Progenitor cell of endocrine pancreas (in vitro differentiated cells): Measurements from ENCODE around the gene KPNA2. TPM values are rescaled to one million over a fixed set of nuclear protein-coding genes. Genes with fewer than 3 reads are reported as not detected.

Experiments
- DNase-seq: peaks from one replicate; pipeline ENCODE4 v3.0.0; 2021; ENCODE audit warnings: low spot score; ENCODE audit not compliant: unreplicated experiment
- H3K27ac Mint-ChIP-seq: 2 replicates; pipeline ENCODE4 v1.8.0; 2021; ENCODE audit warnings: mild to moderate bottlenecking, moderate library complexity, mixed read lengths
- H3K27me3 Mint-ChIP-seq: 2 replicates; pipeline ENCODE4 v1.8.0; 2021; ENCODE audit warnings: mixed read lengths
- H3K36me3 Mint-ChIP-seq: 2 replicates; pipeline ENCODE4 v1.8.0; 2022; ENCODE audit warnings: mixed read lengths; ENCODE audit not compliant: insufficient read depth
- H3K4me1 Mint-ChIP-seq: 2 replicates; pipeline ENCODE4 v1.8.0; 2021; ENCODE audit warnings: low read depth, mixed read lengths
- H3K4me3 Mint-ChIP-seq: 2 replicates; pipeline ENCODE4 v1.8.0; 2021; ENCODE audit warnings: low read depth, mild to moderate bottlenecking, moderate library complexity, mixed read lengths
- H3K9me3 Mint-ChIP-seq: 2 replicates; pipeline ENCODE4 v1.8.0; 2021; ENCODE audit warnings: low read depth, mixed read lengths
- CTCF ChIP-seq: fragments of 200-600 bp; sonication (generic); IDR thresholded peaks from one replicate; pipeline ENCODE4 v1.5.0; 2021; ENCODE audit warnings: antibody characterized with exemption, mild to moderate bottlenecking; ENCODE audit not compliant: unreplicated experiment
- total RNA-seq: library from RNA; stranded (reverse); gene quantifications from 2 replicates; pipeline ENCODE4 v1.2.1, GENCODE V29; 2021

Gene KPNA2
- total RNA-seq, 1 donor from 2014 or later: 140 TPM

GRCh38 chr17:68089881-68090280 lies 54.3 kb downstream of the KPNA2 start:
- Mint-ChIP-seq H3K27me3 (no peaks in the 10 kb centered on the region), H3K4me3 (no peak overlapping the region), H3K36me3 (no peaks in the 10 kb centered on the region), H3K4me1 (peaks cover under 1% of the 10 kb centered on the region), H3K9me3 (no peaks in the 10 kb centered on the region), H3K27ac (no peak overlapping the region)
- TF ChIP-seq CTCF: no peak
- DNase-seq: no peak

GRCh38 chr17:68094481-68095078 lies 59.0 kb downstream of the KPNA2 start:
- Mint-ChIP-seq H3K27ac (no peak overlapping the region), H3K9me3 (no peaks in the 10 kb centered on the region), H3K4me3 (no peak overlapping the region), H3K36me3 (no peaks in the 10 kb centered on the region), H3K27me3 (no peaks in the 10 kb centered on the region), H3K4me1 (peaks cover 3% of the 10 kb centered on the region)
- TF ChIP-seq CTCF: no peak
- DNase-seq: no peak

DNA sequence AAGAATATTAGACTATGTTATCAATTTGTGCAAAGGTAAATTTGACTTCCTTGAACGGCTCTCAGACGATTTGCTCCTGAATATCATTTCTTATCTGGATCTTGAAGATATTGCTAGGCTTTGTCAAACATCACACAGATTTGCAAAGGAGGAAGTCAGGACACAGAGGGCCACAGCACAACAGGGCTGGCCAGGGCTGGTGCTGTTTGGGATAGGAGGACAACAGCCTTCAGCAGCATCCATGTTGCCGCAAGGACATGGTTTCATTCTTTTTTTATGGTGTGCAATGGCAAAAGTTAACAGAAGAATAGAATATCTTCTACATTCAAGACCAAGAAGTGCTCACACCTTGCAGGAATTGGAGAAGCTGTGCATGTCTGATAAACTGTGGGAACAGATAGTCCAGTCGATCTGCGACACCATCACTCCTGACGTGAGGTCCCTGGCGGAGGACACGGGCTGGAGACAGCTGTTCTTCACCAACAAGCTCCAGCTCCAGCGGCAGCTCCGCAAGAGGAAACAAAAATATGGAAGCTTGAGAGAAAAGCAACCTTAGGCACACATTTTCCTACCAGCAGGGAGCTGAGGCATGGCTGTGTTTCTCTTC lies 59.8 kb downstream of the KPNA2 start:
- no peak for TF ChIP-seq CTCF
- Mint-ChIP-seq H3K27ac (no peak overlapping the region), H3K4me1 (peaks cover 3% of the 10 kb centered on the region), H3K36me3 (peaks cover 3% of the 10 kb centered on the region), H3K4me3 (no peak overlapping the region), H3K27me3 (no peaks in the 10 kb centered on the region), H3K9me3 (peaks cover 5% of the 10 kb centered on the region)
- DNase-seq: no peak

DNA sequence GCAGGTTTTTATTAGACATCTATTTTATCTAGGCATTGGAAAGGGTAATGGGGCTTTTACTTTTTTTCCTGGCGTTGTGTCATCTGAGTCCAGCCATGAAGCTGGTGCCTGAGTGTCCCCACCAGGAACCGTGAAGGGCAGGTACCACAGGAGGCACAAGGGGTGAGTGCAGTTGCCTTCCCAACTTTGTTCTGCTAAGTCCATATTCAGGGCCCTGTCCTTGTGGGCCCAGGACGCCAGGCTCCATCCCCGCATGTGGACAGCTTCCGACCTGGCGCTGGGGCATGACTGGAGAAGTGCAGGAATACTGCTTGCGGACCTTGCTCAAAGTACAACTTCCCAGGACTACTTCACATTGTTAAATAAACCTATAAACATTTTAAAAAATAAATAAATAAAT lies 60.6 kb downstream of the KPNA2 start:
- H3K27me3 Mint-ChIP-seq: no peaks in the 10 kb centered on the region

More for the DNA sequence above, 60.6 kb downstream of the KPNA2 start:
- Mint-ChIP-seq H3K4me1 (peaks cover 3% of the 10 kb centered on the region), H3K9me3 (peaks cover 6% of the 10 kb centered on the region), H3K27ac (no peak overlapping the region), H3K36me3 (peaks cover 3% of the 10 kb centered on the region), H3K4me3 (no peak overlapping the region)
- no peak for TF ChIP-seq CTCF
- DNase-seq: no peak

Other genes with a start within 250 kb of the KPNA2 start
- 181 and 194 TPM in 2 replicates for gene BPTF, start 210.2 kb upstream of the KPNA2 start, total RNA-seq
- gene C17orf58, start 39.3 kb upstream of the KPNA2 start, total RNA-seq: 10.9 and 12.9 TPM in 2 replicates
- 58.3 and 61.4 TPM in 2 replicates for gene AMZ2, start 212.3 kb downstream of the KPNA2 start, total RNA-seq